ENCODE data around the gene COL4A1.
A peak's percentile ranks its signal among the peaks of the same experiment; 100 is the strongest.

The COL4A1 gene

GRCh38 chr13:110291286-110291685 lies 15.7 kb downstream of the COL4A1 start:
- DNase-seq (ENCODE audit: low read depth) = no peak

DNA sequence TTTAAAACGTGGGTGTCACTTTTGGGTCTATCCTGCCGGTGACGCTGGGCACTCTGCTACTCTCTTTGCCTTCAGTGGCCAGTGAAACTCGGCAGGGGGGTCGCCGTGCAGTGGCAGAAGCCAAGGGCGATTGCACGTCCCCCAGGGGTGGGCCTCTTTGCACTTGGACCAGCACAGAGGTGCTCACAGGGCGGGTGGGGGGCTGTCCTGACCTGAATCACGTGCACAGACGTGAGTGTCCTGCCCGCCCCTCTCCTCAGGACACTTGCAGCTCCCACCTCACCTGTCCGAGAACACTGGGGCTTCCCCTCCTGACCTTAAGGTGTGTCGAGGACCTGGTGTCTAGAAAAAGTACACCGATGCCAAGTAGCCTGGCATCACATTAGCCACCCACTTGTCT lies 16.1 kb downstream of the COL4A1 start:
- DNase-seq (ENCODE audit: low read depth) = no peak

DNA sequence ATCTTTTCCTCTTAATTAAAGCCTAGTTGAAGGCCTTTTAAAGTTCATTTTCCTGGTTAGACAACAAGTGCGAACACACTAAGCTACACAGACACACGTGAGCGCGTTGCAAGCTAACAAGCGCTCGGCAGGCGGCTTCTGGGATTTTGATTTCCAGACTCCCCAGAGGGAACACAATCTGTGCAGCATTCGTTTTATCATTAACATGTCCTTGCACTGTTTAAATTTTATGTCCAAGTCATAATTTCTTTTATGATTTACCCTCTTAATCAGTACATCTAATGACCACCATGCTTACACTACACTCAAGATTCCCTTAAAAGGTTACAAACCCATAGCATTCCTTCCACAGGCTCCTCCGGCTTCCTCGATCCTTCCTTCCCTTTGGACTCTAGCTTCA lies 16.8 kb downstream of the COL4A1 start:
- no peak for DNase-seq (ENCODE audit: low read depth)

- no peak for DNase-seq (ENCODE audit: low read depth)
Measured at GRCh38 chr13:110289661-110290060, 17.3 kb downstream of the COL4A1 start.

- no peak for DNase-seq (ENCODE audit: low read depth)
Measured at GRCh38 chr13:110289174-110289573, 17.8 kb downstream of the COL4A1 start.

DNA sequence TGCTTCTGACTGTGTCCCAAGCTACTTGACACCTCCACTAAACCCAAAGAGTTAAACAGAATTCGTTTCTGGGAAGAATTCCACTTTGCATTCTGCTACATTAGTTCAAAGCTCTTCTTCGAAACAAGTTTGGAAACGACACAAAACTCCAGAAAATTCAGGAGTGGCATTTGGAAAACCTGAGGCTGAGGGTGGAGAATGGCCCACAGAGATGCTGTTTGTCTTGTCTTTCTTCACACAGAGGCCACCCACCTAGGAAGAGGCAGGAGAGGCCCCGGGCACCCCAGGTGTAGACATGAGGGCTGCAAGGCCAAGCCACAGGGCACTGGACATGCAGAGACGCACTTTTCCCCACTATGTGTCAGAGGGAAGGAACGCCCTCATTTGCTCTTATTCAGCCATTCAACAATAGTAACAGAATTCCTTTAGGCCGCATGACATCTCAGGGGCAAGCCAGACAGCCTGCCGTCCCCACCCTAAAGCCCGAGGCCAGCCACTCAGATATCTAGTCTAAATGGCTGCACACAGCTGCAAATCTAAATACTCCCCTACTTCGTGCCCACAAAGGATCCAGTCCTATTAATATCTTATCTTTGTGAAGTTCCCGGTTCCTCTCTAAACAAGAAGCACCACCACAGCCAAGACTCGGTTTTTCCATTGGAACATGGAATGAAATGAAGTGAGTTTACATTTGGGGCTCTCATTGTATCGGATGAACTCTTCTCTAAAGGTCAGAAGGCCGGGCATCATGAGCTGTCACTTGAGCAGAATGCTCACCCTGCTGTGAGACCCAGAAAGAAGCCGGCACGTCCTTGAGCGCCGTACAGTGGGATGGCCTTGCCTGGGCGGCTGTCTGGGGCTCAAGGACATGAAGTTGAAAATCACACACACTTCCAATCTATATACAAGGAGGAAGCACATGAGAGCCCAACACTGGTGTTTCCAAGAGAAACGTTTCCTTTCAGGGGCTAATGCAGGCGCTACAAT lies 19.8 kb downstream of the COL4A1 start:
- no peak for DNase-seq (ENCODE audit: low read depth)

GRCh38 chr13:110285991-110286832 lies 20.7 kb downstream of the COL4A1 start:
- no peak for DNase-seq (ENCODE audit: low read depth)

- DNase-seq (ENCODE audit: low read depth) = no peak
Measured at GRCh38 chr13:110284779-110285484, 22.0 kb downstream of the COL4A1 start.

- DNase-seq (ENCODE audit: low read depth) = peak; percentile 52
Measured at GRCh38 chr13:110283736-110284517, 23.0 kb downstream of the COL4A1 start.

DNA sequence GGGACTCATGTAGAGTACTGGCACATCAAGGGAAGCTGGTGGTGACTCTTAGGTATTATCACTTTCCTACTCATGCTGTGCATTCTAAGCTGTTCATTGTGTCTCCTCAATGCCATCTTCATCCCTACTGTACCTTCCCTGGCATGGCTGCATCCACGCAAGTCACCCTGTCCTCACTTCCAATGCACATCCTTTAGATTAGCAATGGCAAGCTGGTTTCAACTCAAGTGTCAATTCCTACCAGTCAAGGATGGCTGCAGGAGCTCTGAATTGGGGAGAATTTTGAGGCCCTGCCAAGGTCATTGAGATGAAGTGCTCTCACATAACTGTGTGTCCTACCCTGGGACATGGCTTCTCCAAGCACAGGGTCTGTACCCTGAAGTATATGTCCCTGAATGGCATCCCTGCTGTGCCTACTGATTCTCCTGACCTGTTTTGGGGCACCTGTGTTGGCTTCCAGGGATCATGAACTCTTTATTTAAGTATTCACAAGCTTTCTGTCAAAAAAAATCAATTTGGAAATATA lies 24.6 kb downstream of the COL4A1 start:
- DNase-seq (ENCODE audit: low read depth) = no peak

DNA sequence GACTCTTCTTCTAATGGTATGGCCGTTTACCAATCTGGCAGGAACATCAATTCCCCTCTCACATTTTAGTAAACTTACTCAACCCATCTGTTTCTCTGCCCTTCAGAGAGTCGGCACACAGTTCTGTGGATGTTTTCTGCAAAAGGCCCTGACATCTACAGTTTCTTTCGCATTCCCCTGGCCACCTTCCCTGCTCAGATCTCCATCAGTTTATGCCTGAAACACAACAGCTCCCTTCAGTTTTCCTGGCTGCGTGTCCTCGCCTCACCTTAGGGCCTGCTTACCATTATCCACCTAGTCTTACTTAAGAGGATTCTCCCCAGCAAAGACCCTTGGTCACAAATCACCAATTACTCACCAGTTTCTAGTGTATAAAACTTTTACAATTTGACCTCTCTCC lies 25.2 kb downstream of the COL4A1 start:
- DNase-seq (ENCODE audit: low read depth) = no peak

DNA sequence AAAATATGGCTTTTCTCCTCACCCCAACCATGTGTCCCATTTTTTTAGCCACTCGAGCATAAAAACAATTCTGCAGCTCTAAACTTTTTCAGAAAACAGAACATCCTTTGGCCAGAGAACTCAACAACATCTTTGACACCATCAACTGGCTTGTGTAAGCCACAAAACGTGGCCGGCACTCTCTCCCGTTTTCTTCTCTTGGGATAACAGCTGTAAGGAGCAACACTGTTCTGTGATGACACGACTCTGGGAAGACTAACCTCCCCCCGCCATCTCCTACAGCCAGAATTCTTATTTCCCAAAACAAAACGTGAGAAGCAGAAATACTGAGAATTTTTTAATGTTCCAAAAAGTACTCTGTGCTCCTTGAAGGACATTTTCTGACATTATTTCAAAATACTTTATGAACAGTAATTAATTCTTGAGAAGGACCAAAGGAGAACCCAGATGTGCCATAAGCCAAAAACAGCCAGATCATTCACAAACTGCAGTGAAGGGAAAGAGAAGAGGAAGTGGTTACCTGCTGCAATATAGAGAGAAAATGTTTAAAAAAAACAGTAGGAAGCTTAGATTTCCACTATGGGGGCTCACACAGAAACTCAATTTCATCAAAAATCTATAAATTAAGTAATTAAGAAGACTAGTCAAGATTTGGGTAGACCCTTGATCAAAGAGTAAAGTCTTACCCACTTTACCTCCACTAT lies 25.8 kb downstream of the COL4A1 start:
- DNase-seq (ENCODE audit: low read depth) = no peak

GRCh38 chr13:110280231-110280813 lies 26.6 kb downstream of the COL4A1 start:
- DNase-seq (ENCODE audit: low read depth) = no peak

DNA sequence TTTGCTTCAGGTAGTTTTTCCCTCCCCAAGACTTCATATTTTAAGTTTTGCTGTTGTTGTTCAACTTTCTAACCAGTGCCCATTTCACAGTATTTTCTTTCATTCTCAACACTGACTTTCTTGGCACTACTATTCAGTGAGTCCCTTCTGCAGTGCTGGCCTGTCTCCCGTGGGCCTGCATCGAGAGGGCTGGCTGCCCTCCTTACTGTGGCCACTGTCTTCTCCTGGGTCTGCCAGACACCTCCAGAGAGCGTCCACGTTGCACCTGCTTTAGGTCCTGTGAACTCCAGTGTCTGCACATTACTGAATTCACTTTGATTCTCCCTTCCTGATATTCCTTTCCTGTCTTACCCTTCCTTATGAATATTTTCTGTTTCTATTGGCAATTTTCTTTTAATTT lies 27.3 kb downstream of the COL4A1 start:
- DNase-seq (ENCODE audit: low read depth) = no peak

- no peak for DNase-seq (ENCODE audit: low read depth)
Measured at GRCh38 chr13:110278859-110279258, 28.1 kb downstream of the COL4A1 start.

DNA sequence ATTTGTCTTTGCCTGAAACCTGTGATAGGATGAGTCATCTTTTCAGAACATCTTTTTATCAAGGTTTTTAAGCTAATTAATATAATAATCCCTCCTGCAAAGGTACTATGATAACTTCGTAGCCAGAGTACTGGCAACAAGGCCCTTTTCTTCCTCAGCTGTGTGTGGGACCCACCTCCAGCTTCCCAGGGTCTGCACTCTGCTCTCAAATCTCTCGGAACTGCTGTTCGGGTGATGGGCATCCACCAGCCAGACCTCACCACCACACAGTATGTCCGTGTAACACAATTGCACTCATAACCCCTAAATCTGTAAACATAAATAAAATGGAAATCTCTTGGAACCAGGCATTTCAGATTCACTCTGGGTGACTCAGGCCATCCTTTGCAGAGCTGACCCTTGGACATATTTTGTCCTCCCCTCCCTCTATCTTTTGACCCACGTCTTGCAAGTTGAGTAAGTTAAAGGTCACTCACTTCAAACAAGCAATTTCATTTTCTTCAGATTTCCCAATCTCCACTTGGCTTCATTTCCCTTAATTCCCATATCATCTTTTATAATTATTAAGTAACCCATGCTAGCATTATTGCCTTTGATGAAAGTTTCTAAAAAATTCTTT lies 29.5 kb downstream of the COL4A1 start:
- DNase-seq (ENCODE audit: low read depth) = no peak

DNA sequence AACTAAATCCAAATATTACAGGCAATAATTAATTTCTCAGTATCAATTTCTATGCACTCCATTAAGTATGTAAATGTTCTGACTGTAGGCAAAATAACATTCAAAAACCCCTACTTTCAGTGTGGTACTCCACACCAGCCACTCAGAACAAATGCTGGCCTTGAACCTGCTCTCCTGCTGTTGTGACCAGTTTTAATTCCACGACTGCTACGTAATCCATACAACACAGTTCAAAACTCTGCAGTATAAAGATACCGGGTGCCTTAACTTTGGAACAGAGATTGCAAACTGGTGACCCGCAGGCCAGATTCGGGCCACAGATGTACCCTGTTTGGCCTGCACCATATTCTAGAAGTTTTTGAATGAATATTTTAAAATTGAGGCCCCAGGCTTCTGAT lies 30.4 kb downstream of the COL4A1 start:
- DNase-seq (ENCODE audit: low read depth) = no peak

DNA sequence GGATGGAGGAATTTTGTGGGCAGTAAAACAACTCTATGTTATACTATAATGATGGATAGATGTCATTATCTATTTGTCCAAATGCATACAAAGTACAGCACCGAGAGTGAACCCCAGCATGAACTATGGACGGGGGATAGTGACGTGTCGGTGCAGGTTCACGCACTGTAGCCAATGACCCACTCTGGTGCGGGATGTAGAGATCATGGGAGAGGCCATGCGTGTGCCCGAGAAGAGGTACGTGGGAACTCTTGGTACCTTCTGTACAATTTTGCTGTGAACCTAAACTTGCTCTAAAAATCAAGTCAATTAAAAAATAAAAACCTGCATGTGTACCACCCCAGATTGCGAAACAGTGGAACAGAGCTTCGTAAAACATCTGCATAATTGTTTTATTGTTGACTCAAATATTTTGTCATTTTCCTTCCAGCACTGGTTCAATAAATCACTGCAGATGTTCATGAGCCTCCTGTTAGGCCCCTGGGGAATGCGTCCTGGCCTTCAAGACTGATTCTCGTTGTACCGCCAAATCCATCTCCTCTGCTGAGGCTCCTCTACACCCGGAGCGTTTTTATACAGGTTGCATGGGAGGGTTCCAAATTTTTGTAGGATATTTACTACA lies 30.9 kb downstream of the COL4A1 start:
- DNase-seq (ENCODE audit: low read depth) = peak; percentile 15

DNA sequence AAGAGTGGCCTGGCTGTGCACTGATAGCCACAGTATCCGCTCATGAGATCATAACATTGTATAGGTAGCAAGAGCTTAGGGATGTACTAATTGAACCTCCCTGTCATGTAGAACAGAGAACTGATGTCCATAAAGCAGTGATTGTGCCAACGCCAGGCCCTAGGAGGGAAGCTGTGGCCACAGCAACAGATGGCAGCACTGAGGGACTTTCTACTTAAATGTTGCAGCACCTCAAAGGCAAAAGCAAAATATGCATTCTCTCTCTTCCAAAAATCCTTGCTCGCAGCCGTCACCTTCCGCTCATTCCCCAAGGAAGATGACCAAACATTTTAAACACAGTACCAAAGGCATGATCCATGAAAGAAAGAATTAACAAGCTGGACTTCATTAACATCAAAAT lies 32.3 kb downstream of the COL4A1 start:
- DNase-seq (ENCODE audit: low read depth) = no peak
